Measurements from ENCODE around the gene C2orf76. TPM values are rescaled to one million over a fixed set of nuclear protein-coding genes. Genes with fewer than 3 reads are reported as not detected.

C2orf76 gene
- total RNA-seq, 4 donors from 2014 or later = 1.6 to 2.9 TPM; not detected in 2

DNA sequence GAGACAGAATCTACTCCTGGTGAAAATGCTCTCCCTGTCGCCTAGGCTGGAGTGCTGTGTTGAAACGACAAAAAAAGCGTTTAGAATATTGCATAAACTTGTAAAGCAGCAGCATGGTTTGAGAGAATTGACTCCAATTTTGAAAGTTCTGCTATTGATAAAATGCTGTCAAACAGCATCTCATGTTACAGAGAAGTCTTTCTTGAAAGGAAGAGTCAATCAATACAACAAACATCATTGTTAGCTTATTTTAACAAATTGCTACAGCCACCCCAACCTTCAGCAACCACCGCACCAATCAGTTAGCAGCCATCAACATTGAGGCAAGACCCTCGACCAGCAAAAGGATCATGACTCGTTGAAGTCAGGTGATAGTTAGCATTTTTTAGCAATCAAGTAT, 6.9 kb downstream of the C2orf76 start:
- no peaks in the 10 kb centered on the region for H3K36me3 ChIP-seq
- no peak for DNase-seq
- no peak for TF ChIP-seq POLR2A (IDR thresholded peaks at IDR 0.05)
- TF ChIP-seq CTCF (IDR thresholded peaks at IDR 0.05) = no peak
- no peak overlapping the region for H3K27ac ChIP-seq
- no peak overlapping the region for H3K4me3 ChIP-seq
- H3K9me3 ChIP-seq = no peaks in the 10 kb centered on the region
- H3K27me3 ChIP-seq = no peaks in the 10 kb centered on the region
- H3K4me1 ChIP-seq = peaks cover 0 to 2% (median 0%) of the 10 kb centered on the region in 4 donors

DNA sequence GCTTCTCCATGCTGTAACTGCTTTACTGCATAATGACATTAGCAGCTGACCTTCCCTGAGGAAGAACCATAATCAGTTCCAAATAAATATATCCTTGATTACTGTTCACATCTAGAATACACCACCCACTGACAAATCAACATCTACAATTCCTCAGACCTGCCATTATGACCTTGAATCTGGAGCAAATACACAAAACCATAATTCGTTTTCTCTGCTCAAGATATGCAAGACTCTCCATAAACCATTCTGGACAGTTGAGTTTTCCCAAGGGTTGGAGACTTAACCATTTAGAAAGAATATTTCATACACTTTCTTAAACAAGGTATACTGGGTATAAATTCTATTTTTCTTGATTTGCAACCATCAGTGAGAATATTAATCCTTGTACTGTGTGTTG, 11.8 kb downstream of the C2orf76 start:
- Histone ChIP-seq H3K4me1 (no peaks in the 10 kb centered on the region), H3K4me3 (no peak overlapping the region), H3K9me3 (no peaks in the 10 kb centered on the region), H3K27me3 (no peaks in the 10 kb centered on the region), H3K36me3 (no peaks in the 10 kb centered on the region), H3K27ac (no peak overlapping the region)
- no peak for DNase-seq
- TF ChIP-seq POLR2A (IDR thresholded peaks at IDR 0.05) (no peak), CTCF (IDR thresholded peaks at IDR 0.05) (no peak)

DNA sequence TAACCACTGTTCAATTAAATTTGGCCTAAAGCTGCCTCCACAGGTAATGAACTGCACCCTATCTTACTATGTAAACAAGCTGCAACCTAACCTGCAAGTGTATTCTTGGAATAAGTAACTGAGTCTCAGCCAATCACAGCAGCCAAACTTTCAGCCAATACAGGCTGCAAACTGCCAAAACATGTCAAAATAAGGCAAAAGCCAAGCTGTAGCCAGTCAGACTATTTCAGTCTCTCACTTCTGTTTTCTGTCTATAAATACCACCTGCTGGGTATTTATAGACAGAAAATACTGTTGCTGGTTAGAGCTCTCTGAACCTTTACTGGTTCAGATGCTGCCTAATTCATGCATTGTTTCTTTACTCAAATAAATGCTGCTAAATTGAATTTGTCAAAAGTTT, 14.3 kb downstream of the C2orf76 start:
- TF ChIP-seq POLR2A (IDR thresholded peaks at IDR 0.05) (no peak), CTCF (IDR thresholded peaks at IDR 0.05) (no peak)
- Histone ChIP-seq H3K27me3 (no peaks in the 10 kb centered on the region), H3K9me3 (no peaks in the 10 kb centered on the region), H3K4me3 (no peak overlapping the region), H3K27ac (no peak overlapping the region), H3K4me1 (no peaks in the 10 kb centered on the region), H3K36me3 (no peaks in the 10 kb centered on the region)
- no peak for DNase-seq

- no peaks in the 10 kb centered on the region for H3K4me1 ChIP-seq
- no peak overlapping the region for H3K27ac ChIP-seq
- TF ChIP-seq CTCF (IDR thresholded peaks at IDR 0.05) (no peak), POLR2A (IDR thresholded peaks at IDR 0.05) (no peak)
- H3K27me3 ChIP-seq = no peaks in the 10 kb centered on the region
- no peaks in the 10 kb centered on the region for H3K9me3 ChIP-seq
- DNase-seq = no peak
- no peak overlapping the region for H3K4me3 ChIP-seq
- no peaks in the 10 kb centered on the region for H3K36me3 ChIP-seq
Measured at GRCh38 chr2:119350311-119350998, 16.2 kb downstream of the C2orf76 start.

GRCh38 chr2:119349289-119349688, 17.3 kb downstream of the C2orf76 start:
- no peak overlapping the region for H3K4me3 ChIP-seq
- H3K27ac ChIP-seq = no peak overlapping the region
- DNase-seq = no peak
- H3K27me3 ChIP-seq = no peaks in the 10 kb centered on the region
- no peaks in the 10 kb centered on the region for H3K4me1 ChIP-seq
- no peaks in the 10 kb centered on the region for H3K36me3 ChIP-seq
- H3K9me3 ChIP-seq = no peaks in the 10 kb centered on the region
- TF ChIP-seq POLR2A (IDR thresholded peaks at IDR 0.05) (no peak), CTCF (IDR thresholded peaks at IDR 0.05) (no peak)

DNA sequence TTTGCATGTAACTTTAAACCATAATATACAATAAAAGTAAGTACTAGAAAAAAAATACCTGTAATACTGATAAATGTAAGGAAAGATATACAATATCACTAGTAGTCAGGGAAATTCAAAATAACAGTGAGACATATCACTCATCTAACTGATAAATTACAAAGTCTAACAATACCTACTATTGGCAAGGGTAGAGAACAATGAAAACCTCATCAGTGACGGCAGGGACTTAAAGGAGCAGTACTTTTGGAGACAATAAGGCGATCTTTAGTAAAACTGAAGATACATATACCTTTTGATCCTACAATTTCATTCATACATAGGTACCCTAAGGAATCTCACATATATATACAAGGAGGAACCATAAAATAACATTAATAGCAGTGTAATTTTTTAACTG, 24.9 kb downstream of the C2orf76 start:
- no peaks in the 10 kb centered on the region for H3K9me3 ChIP-seq
- no peak overlapping the region for H3K27ac ChIP-seq
- no peaks in the 10 kb centered on the region for H3K27me3 ChIP-seq
- no peak for DNase-seq
- H3K4me1 ChIP-seq = no peaks in the 10 kb centered on the region
- TF ChIP-seq CTCF (IDR thresholded peaks at IDR 0.05) (no peak), POLR2A (IDR thresholded peaks at IDR 0.05) (no peak)
- H3K36me3 ChIP-seq = no peaks in the 10 kb centered on the region
- no peak overlapping the region for H3K4me3 ChIP-seq

All from Peyer's patch (tissue), 4 donors.